ENCODE measurements around the gene SCN5A.

DNA sequence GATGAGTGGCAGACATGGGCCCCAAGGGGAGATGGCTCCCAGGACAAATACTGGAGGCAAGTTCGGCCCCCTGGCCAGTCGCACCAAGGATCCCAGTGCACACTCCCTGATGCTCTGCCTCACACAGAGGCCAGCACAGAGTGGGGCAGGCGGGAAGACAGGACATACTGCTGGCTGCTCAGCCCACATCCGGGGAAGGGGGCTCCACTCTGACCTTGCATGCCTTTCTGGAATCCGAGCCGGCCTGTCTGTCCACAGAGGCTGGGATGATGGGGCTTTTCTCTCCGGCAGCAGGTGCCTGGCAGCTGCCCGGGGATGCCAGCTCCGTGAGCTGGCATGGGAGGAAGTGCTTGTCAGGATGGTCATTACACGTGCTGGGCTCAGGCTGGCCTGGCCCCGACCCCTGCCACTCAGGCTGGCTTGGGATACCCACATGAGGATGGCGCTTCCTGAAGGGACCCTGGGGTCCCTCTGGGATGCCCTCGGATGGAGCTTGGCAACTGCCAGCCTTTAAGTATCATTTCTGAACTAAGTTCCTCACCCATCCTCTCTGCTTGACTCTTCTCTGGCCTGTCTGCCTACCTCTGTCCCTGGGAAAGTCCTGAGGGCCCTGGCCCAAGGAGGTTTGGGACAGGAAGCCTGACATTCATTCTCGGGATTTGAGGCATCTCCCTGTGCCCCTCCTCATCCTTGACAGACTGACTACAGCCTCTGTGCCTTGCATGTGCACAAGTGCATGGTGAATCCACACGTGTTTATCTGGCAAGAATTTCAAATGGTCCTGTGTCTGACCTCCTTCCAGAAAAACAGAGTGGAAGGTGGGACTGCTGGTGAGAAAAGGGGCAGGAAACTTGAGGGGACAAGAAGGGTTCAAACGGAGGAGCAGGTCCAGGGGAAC lies 106.8 kb downstream of the SCN5A start:
- TF ChIP-seq EZH2 (IDR thresholded peaks at IDR 0.05) (no peak), POLR2AphosphoS5 (IDR thresholded peaks at IDR 0.05; ENCODE audit: borderline replicate concordance, low read depth, low read length) (no peak), FOXP2 (optimal IDR thresholded peaks at IDR 0.05; ENCODE audit: control extremely low read depth, extremely low read length, insufficient read depth) (no peak)
